ENCODE measurements around the gene PASD1.

Gene PASD1

GRCh38 chrX:151621422-151621821 lies 57.9 kb downstream of the PASD1 start:
- in situ Hi-C loops (cut with HindIII; ENCODE audit: low sequenced_read_pairs) = no loop called here

- in situ Hi-C loops (cut with HindIII; ENCODE audit: low sequenced_read_pairs) = no loop called here
These were observed 61.2 kb downstream of the PASD1 start for GRCh38 chrX:151624677-151625076.

DNA sequence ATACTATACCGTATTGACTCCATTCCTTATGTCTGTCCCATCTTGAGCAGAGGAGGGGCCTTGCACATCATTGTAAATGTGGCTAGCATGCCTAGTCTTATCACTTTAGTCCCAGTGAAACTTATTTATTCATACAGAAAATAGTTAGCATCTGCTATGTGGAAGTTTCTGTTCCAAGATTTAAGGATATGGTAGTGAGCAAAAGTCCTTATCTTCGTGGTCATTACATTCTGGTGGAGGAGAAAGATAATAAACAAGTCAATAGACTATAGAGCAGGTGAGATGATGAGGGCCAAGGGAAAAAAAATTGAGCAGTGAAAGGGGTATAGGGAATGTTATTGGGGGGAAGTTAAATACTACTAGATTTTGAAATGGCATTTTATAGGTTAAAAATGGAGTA lies 68.3 kb downstream of the PASD1 start:
- in situ Hi-C loops (cut with HindIII; ENCODE audit: low sequenced_read_pairs) = no loop called here

DNA sequence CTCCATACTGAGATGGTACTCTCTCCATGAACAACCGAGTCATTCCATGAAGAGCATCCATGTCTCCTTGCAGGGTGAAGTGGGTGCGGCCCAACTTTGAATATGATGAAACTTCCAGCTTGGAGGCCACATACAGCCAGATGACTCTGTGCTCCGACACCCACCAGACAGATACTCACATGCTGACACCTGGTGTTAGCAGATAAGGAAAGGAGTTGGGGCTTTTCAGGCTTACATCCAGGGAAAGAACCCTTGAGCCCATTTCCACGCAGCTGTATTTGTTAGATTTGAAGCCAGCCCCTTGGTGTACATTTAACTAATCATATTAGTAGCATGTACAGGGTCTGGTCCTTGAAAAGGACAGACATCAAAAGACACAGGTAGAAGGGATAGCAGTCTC lies 69.7 kb downstream of the PASD1 start:
- in situ Hi-C loops (cut with HindIII; ENCODE audit: low sequenced_read_pairs) = no loop called here

- in situ Hi-C loops (cut with HindIII; ENCODE audit: low sequenced_read_pairs) = no loop called here
These were observed 71.5 kb downstream of the PASD1 start for GRCh38 chrX:151634937-151635336.

GRCh38 chrX:151641564-151641963 lies 78.1 kb downstream of the PASD1 start:
- in situ Hi-C loops (cut with HindIII; ENCODE audit: low sequenced_read_pairs) = no loop called here

- in situ Hi-C loops (cut with HindIII; ENCODE audit: low sequenced_read_pairs) = no loop called here
These were observed 111.8 kb downstream of the PASD1 start for GRCh38 chrX:151675121-151675746.

GRCh38 chrX:151676196-151676595 lies 112.7 kb downstream of the PASD1 start:
- in situ Hi-C loops (cut with HindIII; ENCODE audit: low sequenced_read_pairs) = no loop called here

DNA sequence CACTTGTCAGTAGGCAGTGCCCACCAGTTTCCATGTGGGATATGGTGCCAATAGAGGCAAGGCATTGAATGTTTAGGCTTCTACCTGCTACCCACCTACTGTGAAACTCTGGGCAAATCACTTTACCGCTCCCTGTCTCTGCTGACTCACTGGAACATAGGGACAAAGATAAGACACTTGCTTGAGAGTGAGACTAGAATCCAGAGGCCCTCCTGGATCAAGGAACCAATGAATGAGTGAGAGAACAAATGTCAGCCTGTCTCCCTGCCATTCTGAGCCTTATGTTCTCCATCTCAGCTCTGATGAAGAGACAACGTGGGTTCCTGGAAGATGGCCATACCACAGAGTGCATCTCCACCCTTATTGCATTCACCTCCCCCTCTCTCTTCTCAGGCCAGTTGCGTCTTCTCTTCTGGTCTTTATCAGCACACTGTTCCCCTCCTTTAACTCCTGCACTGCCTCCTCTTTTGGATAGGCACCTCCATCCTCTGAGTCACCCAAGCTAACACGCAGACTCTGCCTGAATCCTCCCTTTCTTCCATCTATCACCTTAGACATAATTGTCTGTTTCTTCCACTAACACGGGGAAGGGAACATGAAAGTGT lies 116.4 kb downstream of the PASD1 start:
- in situ Hi-C loops (cut with HindIII; ENCODE audit: low sequenced_read_pairs) = no loop called here

DNA sequence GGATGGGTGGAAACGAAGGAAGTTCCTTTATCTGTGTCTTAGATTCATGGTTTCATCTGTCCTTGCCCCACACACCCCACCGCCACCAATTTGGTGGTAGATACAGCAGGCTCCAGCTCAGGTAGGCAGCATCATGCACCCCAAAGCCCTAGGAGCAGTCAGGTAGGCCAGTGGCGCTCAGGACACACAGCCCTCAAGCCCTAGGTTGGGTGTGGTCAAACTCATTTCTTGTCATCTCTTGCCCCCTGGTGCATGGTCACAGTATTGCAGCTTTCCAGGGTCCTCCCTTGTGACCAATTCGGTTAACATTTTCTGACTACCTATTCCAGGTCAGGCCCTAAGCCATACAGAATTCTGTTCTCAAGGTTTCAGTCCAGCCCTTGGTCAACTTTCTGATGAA lies 117.3 kb downstream of the PASD1 start:
- in situ Hi-C loops (cut with HindIII; ENCODE audit: low sequenced_read_pairs) = no loop called here

- in situ Hi-C loops (cut with HindIII; ENCODE audit: low sequenced_read_pairs) = no loop called here
These were observed 124.2 kb downstream of the PASD1 start for GRCh38 chrX:151687635-151688034.

GRCh38 chrX:151688695-151689094 lies 125.2 kb downstream of the PASD1 start:
- in situ Hi-C loops (cut with HindIII; ENCODE audit: low sequenced_read_pairs) = no loop called here

DNA sequence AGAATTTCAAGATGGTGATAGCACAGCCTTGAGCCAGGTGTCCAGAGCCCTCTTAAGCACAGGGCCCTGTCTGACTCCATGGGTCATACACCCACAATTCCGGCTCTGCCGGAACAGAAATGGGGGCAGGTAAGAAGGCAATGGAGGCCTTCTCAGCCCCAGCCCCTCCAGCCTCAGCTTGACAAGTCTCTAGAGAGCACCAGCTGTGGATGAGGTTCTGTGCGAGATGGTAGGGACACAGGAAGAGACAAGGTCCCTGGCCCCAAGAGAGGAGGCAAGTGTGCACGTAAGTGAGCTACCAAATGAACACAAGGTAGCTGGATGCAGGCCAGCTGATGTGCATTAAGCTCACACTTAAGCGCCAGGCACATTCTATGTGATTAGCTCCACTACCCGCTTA lies 129.3 kb downstream of the PASD1 start:
- in situ Hi-C loops (cut with HindIII; ENCODE audit: low sequenced_read_pairs) = no loop called here

- in situ Hi-C loops (cut with HindIII; ENCODE audit: low sequenced_read_pairs) = no loop called here
These were observed 130.6 kb downstream of the PASD1 start for GRCh38 chrX:151694121-151694520.

GRCh38 chrX:151694661-151695582 lies 131.4 kb downstream of the PASD1 start, which contains the start of gene PRRG3:
Gene PRRG3, plus strand, starts transcription at chrX:151695458. Its CDS starts 3,357 bp downstream, at chrX:151698815.
- in situ Hi-C loops (cut with HindIII; ENCODE audit: low sequenced_read_pairs) = loop anchor here (5.0 kb wide), 1 partner anchor 37 kb away; the partner anchor contains the start of gene CNGA2

DNA sequence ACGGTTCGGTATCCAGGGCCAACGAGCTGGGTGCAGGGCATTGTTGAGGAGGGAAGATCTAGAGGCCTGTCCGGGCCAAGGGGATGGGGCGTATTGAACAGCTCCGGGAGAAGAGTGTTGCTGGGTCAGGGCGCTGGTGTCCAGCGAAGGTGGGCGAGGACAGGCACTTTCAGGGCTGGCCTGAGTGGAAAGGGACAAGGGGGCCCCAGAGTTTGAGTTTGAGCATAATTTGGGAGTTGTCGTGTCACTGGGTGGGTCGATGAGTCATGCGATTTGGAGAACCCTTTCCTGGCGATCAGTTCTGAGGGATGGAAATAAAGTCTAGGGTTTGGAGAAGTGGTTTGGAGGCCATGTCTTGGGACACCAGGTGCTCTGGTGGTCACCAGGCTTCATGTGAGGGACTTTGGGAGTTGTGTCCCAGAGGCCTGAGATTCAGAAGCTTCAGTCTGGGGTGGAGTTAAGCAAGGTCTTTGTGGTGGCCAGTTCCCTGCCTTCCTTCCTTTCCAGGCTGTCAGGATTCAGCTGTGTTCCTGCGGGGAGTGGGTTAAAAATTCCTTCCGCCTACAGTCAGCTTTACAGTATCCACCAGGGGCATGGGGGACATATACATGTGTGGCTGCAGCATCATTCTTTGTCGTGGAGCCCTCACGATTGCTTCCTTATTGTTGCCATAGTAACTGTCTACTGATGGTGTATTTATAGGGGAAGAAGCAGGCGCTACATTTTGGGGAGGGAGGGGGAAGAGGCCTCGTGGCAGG lies 132.3 kb downstream of the PASD1 start:
- in situ Hi-C loops (cut with HindIII; ENCODE audit: low sequenced_read_pairs) = loop anchor here (5.0 kb wide), 1 partner anchor 37 kb away; the partner anchor contains the start of gene CNGA2

DNA sequence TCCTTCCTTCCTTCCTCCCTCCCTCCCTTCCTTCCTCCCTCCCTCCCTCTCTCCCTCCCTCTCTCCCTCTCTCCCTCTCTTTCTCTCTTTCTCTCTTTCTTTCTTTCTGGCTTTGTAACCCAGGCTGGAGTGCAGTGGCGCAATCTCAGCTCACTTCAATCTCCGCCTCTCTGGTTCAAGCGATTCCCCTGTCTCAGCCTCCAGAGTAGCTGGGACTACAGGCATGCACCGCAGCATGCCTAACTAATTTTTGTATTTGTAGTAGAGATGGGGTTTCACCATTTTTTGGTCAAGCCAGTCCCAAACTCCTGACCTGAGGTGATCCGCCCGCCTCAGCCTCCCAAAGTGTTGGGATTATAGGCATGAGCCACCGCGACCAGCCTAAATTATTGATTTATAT lies 133.6 kb downstream of the PASD1 start:
- in situ Hi-C loops (cut with HindIII; ENCODE audit: low sequenced_read_pairs) = loop anchor here (5.0 kb wide), 1 partner anchor 35 kb away; the partner anchor contains the start of gene CNGA2

DNA sequence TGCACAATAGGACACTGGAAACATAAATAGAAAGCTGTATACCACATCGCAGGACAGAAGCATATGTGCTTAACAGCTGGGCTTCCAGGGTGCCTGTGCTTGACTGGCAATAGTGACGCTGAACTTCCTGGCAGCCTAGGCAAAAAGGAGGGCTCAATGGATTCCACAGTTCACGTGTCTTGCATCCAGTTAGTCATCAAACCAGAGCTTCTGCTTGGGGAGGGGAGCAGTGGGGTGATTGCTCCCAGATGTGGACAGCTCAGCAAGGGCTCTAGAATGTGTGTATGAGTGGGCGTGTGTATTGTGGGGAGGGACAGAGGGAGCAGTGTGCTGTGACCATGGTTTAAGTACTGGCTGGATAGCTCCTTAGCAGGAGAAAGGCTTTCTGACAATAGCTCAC lies 134.0 kb downstream of the PASD1 start:
- in situ Hi-C loops (cut with HindIII; ENCODE audit: low sequenced_read_pairs) = loop anchor here (5.0 kb wide), 1 partner anchor 35 kb away; the partner anchor contains the start of gene CNGA2

GRCh38 chrX:151698485-151698884 lies 135.0 kb downstream of the PASD1 start:
- in situ Hi-C loops (cut with HindIII; ENCODE audit: low sequenced_read_pairs) = loop anchor here (5.0 kb wide), 1 partner anchor 34 kb away; the partner anchor contains the start of gene CNGA2

GRCh38 chrX:151699746-151700145 lies 136.3 kb downstream of the PASD1 start:
- in situ Hi-C loops (cut with HindIII; ENCODE audit: low sequenced_read_pairs) = loop anchor here (5.0 kb wide), 1 partner anchor 33 kb away; the partner anchor contains the start of gene CNGA2

Data from endothelial cell of hepatic sinusoid (primary cell).